Esophagus squamous epithelium (tissue), 5 donors: ENCODE measurements around the gene TULP1. TPM values are rescaled to one million over a fixed set of nuclear protein-coding genes. Genes with fewer than 3 reads are reported as not detected.

Experiments used
- DNase-seq: peaks from one replicate; lab custom pipeline; 2025; lab: John Stamatoyannopoulos, UW
- H3K27ac ChIP-seq, 4 donors: fragments of 200-600 bp; sonication (generic); one replicate each; pipeline ENCODE4 v1.5.1; 2016 to 2019; ENCODE audit warnings: mild to moderate bottlenecking in 1 of 4
- H3K27me3 ChIP-seq, 4 donors: fragments of 200-600 bp; sonication (generic); 1 replicate in 3 of 4; 2 replicates in 1 of 4; pipeline versions ENCODE4 v1.5.1 to v1.6.0; 2017 to 2021; ENCODE audit warnings: antibody characterized with exemption in 1 of 4
- H3K36me3 ChIP-seq, 3 donors: fragments of 200-600 bp; sonication (generic); one replicate each; pipeline ENCODE4 v1.5.1; 2016 to 2019
- H3K4me1 ChIP-seq, 3 donors: fragments of 200-600 bp; sonication (generic); one replicate each; pipeline ENCODE4 v1.5.1; 2017 to 2019
- H3K4me3 ChIP-seq, 4 donors: fragments of 200-600 bp; sonication (generic); 1 replicate in 3 of 4; 2 replicates in 1 of 4; pipeline ENCODE4 v1.5.1; 2016 to 2019; ENCODE audit warnings: mild to moderate bottlenecking in 2 of 4, moderate library complexity in 1 of 4
- H3K9me3 ChIP-seq, 3 donors: fragments of 200-600 bp; sonication (generic); one replicate each; pipeline ENCODE4 v1.5.1; 2016 to 2019
- POLR2A ChIP-seq, 4 donors: fragments of 450-650 bp; IDR thresholded peaks; one replicate each; pipeline ENCODE4 v1.6.1; 2017; ENCODE audit warnings: antibody characterized with exemption in 4 of 4, mild to moderate bottlenecking in 4 of 4, moderate library complexity in 3 of 4
- WGBS, 2 donors: methylation state at CpG; one replicate each; pipeline ENCODE4 v1.1.5; 2018; 5-methylcytosine and 5-hydroxymethylcytosine counted together
- intact Hi-C: fragments of 100-400 bp; cut with DNase I; formaldehyde crosslinking; loops from one replicate; pipeline ENCODE4 v1.15.0; 2022
- total RNA-seq, 4 donors: library from RNA; depleted of rRNA; stranded (reverse); fragments of >200 nt; gene quantifications; one replicate each; pipeline ENCODE4 v1.1.0, GENCODE V29; 2016
- TF ChIP-seq, protein P1 (sequence below), 6 experiments: fragments of 450-650 bp in 4 of 6; fragments of 200-600 bp in 2 of 6; sonication (generic) in 2 of 6; IDR thresholded peaks; one replicate each; pipeline ENCODE4 v1.5.1; 2016 to 2019; ENCODE audit warnings: antibody characterized with exemption in 6 of 6, mild to moderate bottlenecking in 4 of 6, moderate library complexity in 4 of 6
- donor health status: DM: yes; HTN: yes; CAD: no.

TULP1 gene
- not detected for total RNA-seq

DNA sequence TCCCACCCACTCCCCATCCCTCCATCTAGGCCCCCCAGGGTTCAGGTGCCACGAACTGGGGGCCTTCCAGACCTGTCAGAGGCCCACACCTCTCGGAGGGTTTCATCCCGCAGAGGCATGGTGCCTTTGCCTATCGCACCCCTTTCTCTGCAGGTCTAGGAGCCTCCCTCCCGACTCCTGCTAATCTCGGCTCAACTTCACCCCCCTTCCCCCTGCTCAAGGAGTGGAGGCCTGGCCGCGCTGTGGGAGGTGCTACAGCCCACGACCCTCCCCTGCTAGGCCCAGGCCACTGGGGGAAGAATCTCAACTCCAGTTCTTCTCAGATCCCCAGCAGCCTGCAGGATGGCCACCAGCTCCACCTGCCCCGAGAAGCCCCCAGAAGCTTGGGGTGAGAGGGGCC lies at the start of gene TULP1:
Gene TULP1, minus strand, starts transcription at position 157 of the 400 bp plus-strand sequence. Its CDS starts 38 bp downstream, at position 119.
- WGBS, 2 donors = 74 to 90% methylated on average over 2 to 7 of the region's 10 CpGs
- intact Hi-C loops = no loop called here
- Histone ChIP-seq H3K9me3 (no peaks in the 10 kb centered on the region), H3K4me3 (peak within 1 kb of the TSS in 3 of 4 donors; percentile 13 to 46 (median 19)), H3K36me3 (no peaks in the 10 kb centered on the region), H3K27ac (no peak within 1 kb of the TSS), H3K27me3 (peaks cover 0 to 57% (median 4%) of the 10 kb centered on the region in 4 donors), H3K4me1 (peaks cover 0 to 11% (median 9%) of the 10 kb centered on the region in 3 donors)
- TF ChIP-seq POLR2A (IDR thresholded peaks at IDR 0.05) = no peak
- TF ChIP-seq, protein P1, sequence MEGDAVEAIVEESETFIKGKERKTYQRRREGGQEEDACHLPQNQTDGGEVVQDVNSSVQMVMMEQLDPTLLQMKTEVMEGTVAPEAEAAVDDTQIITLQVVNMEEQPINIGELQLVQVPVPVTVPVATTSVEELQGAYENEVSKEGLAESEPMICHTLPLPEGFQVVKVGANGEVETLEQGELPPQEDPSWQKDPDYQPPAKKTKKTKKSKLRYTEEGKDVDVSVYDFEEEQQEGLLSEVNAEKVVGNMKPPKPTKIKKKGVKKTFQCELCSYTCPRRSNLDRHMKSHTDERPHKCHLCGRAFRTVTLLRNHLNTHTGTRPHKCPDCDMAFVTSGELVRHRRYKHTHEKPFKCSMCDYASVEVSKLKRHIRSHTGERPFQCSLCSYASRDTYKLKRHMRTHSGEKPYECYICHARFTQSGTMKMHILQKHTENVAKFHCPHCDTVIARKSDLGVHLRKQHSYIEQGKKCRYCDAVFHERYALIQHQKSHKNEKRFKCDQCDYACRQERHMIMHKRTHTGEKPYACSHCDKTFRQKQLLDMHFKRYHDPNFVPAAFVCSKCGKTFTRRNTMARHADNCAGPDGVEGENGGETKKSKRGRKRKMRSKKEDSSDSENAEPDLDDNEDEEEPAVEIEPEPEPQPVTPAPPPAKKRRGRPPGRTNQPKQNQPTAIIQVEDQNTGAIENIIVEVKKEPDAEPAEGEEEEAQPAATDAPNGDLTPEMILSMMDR (IDR thresholded peaks at IDR 0.05) = no peak
- DNase-seq = no peak

DNA sequence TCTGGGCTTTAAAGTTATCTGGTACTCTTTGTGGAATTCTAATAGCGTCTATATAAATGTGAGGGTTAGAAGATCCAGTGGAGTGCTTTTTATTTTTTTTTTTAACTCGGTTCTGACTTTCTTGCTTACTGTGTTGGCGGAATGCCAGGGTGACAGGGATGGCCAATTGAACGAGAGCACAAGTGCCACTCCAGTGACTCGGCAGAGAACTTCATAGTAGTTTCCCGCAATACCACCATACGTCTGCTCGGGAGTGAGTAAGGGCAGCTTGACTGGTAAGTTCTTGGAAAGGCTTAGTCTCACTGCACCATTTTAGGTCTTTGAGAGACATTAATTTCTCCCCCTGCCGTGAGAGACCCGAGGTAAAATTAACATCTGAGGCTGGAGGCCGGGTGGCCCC lies 49.4 kb upstream of the TULP1 start:
- no peaks in the 10 kb centered on the region for H3K36me3 ChIP-seq
- intact Hi-C loops = no loop called here
- DNase-seq = no peak
- H3K9me3 ChIP-seq = no peaks in the 10 kb centered on the region
- H3K27ac ChIP-seq = no peak overlapping the region
- TF ChIP-seq POLR2A (IDR thresholded peaks at IDR 0.05) = no peak
- TF ChIP-seq, protein P1 (IDR thresholded peaks at IDR 0.05) = no peak
- peaks cover 0 to 31% (median 0%) of the 10 kb centered on the region in 4 donors for H3K27me3 ChIP-seq
- 48 to 59% methylated on average over 9 to 10 of the region's 11 CpGs for WGBS, 2 donors
- H3K4me3 ChIP-seq = no peak overlapping the region
- H3K4me1 ChIP-seq = no peaks in the 10 kb centered on the region

DNA sequence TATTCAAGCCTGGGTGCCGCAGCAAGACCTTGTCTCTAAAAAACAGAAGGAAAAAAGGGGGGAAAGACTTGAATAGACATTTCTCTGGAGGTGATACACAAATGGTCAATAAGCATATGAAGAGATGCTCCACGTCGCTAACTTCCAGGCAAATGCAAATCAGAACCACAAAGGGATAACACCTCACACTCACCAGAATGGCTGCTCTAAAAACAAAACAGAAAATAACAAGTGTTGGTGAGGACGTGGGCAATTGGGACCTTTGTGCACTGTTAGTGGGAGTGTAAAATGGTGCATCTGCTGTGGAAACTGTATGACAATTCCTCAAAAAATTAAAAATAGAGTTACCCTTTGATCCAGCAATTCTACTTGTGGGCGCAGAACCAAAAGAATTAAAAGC lies 48.4 kb upstream of the TULP1 start:
- intact Hi-C loops = no loop called here
- WGBS, 2 donors = 57 to 72% methylated on average over 5 of the region's 5 CpGs
- Histone ChIP-seq H3K4me1 (no peaks in the 10 kb centered on the region), H3K27me3 (peaks cover 0 to 22% (median 0%) of the 10 kb centered on the region in 4 donors), H3K9me3 (no peaks in the 10 kb centered on the region), H3K4me3 (no peak overlapping the region), H3K36me3 (no peaks in the 10 kb centered on the region), H3K27ac (no peak overlapping the region)
- no peak for TF ChIP-seq POLR2A (IDR thresholded peaks at IDR 0.05)
- TF ChIP-seq, protein P1 (IDR thresholded peaks at IDR 0.05) = no peak
- no peak for DNase-seq

DNA sequence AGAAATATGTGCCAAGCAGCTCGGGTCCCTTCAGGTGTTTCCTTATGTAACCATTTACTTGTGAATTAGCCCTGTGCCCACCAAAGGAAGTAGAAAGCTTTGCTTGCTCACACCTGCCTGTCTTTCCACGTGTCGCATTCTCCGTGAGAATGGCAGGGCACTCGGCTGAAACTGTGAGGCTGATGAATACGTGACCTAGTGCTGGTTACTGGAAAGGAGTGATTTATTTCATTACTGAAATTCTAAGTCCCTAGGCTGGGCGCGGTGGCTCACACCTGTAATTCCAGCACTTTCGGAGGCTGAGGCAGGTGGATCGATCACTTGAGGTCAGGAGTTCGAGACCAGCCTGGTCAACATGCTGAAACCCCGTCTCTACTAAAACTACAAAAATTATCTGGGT lies 45.9 kb upstream of the TULP1 start:
- Histone ChIP-seq H3K27me3 (peaks cover 0 to under 1% (median 0%) of the 10 kb centered on the region in 4 donors), H3K4me3 (no peak overlapping the region), H3K27ac (no peak overlapping the region), H3K9me3 (no peaks in the 10 kb centered on the region), H3K4me1 (no peaks in the 10 kb centered on the region), H3K36me3 (no peaks in the 10 kb centered on the region)
- no peak for DNase-seq
- intact Hi-C loops = no loop called here
- 62 to 70% methylated on average over 9 to 10 of the region's 12 CpGs for WGBS, 2 donors
- no peak for TF ChIP-seq POLR2A (IDR thresholded peaks at IDR 0.05)
- TF ChIP-seq, protein P1 (IDR thresholded peaks at IDR 0.05) = no peak

DNA sequence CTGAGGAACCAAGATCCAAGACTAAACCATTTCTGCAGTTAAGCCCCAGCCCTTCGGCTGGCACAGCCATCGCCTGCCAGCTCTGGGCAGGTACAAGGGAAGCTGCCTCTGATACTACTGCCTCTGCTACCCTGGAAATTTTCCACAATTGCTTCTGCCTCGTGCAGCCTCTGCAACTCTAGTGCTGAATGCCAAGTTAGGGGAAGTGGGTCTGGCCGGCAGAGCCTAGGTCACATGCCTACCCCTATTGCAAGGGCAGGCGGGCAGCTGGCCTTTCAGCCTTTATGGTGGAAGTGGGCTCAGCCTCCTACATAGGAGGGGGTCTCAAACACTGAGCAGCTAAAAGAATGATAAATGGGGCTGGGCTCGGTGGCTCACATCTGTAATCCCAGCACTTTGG lies 44.5 kb upstream of the TULP1 start:
- Histone ChIP-seq H3K4me1 (no peaks in the 10 kb centered on the region), H3K9me3 (no peaks in the 10 kb centered on the region), H3K36me3 (no peaks in the 10 kb centered on the region), H3K27ac (no peak overlapping the region), H3K4me3 (no peak overlapping the region), H3K27me3 (no peaks in the 10 kb centered on the region)
- intact Hi-C loops = no loop called here
- no peak for TF ChIP-seq POLR2A (IDR thresholded peaks at IDR 0.05)
- TF ChIP-seq, protein P1 (IDR thresholded peaks at IDR 0.05) = no peak
- DNase-seq = no peak
- WGBS, 2 donors = 71 to 88% methylated on average over 3 of the region's 6 CpGs
